Uterus (tissue), 2 donors: Measurements from ENCODE around the gene ROM1.

ENCODE experiments used
- POLR2A ChIP-seq, 2 donors: fragments of 450-650 bp; IDR thresholded peaks; one replicate each; pipeline ENCODE4 v1.6.1; 2016; ENCODE audit warnings: antibody characterized with exemption in 2 of 2, mild to moderate bottlenecking in 1 of 2, moderate library complexity in 1 of 2
- TF ChIP-seq, protein P1 (sequence below), 4 experiments: fragments of 200-600 bp in 2 of 4; fragments of 450-650 bp in 2 of 4; sonication (generic) in 2 of 4; IDR thresholded peaks; one replicate each; pipeline ENCODE4 v1.5.1; 2016 to 2019; ENCODE audit warnings: antibody characterized with exemption in 4 of 4, mild to moderate bottlenecking in 2 of 4, moderate library complexity in 1 of 4

- TF ChIP-seq, protein P1, sequence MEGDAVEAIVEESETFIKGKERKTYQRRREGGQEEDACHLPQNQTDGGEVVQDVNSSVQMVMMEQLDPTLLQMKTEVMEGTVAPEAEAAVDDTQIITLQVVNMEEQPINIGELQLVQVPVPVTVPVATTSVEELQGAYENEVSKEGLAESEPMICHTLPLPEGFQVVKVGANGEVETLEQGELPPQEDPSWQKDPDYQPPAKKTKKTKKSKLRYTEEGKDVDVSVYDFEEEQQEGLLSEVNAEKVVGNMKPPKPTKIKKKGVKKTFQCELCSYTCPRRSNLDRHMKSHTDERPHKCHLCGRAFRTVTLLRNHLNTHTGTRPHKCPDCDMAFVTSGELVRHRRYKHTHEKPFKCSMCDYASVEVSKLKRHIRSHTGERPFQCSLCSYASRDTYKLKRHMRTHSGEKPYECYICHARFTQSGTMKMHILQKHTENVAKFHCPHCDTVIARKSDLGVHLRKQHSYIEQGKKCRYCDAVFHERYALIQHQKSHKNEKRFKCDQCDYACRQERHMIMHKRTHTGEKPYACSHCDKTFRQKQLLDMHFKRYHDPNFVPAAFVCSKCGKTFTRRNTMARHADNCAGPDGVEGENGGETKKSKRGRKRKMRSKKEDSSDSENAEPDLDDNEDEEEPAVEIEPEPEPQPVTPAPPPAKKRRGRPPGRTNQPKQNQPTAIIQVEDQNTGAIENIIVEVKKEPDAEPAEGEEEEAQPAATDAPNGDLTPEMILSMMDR (IDR thresholded peaks at IDR 0.05) = no peak
- no peak for TF ChIP-seq POLR2A (IDR thresholded peaks at IDR 0.05)
Measured at GRCh38 chr11:62578541-62578940, 34.5 kb upstream of the ROM1 start.
